Amygdala (tissue), 56 donors: ENCODE data around the gene GPR107.

ENCODE experiments used
- DNase-seq, 56 donors: peaks; one replicate each; lab custom pipeline; 2025; lab: John Stamatoyannopoulos, UW

GPR107 gene

DNA sequence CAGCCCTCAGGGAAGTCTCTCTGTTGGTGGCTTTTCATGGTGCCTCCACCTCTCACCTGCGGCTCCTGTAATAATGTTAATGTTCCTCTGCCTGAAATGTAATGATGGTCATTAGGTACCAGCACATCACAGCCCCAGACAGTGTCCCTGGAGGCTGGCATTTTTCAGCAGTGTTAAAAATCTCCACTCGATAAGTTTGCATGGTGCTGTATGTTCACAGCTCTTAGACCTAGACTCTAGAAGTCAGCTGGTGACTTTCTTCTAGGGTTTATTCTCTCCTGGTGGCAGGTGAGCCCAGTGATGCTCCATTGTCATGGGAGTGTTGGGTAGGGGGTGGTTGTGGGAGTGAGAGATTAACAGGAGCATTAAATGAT is 53.1 kb downstream of the GPR107 start:
- no peak for DNase-seq

DNA sequence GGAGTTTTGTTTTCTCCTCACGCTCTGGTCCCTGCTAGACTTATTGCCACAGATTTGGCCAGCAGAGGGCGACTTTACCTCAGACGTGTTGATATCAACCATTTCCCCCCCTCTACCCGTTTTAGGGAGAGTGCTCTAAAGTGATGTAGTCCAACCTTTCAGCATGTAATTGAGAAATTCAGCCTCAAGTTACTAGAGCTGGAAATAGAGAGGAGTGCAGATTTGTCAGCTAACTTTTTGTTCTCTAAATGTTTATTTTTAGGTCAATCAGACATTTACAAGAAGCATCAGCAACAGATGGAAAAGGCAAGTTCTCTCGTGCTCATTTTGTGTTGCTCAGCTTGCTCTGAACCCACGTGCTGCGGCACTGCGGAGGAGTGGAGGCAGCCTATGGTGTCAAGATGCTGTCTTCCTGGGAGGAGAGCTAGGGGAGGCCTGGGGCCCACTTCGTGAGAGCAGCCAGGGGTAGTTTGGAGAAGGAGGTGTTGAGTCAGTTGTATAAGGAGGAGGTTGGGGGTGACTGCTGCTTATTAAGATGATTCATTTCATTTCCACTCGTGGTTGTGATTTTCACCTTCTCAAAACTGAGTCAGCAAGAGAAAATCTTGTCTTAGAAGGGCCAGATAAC is 53.6 kb downstream of the GPR107 start:
- DNase-seq: peak in 55 of 56 donors; percentile 9 to 92 (median 60)

DNA sequence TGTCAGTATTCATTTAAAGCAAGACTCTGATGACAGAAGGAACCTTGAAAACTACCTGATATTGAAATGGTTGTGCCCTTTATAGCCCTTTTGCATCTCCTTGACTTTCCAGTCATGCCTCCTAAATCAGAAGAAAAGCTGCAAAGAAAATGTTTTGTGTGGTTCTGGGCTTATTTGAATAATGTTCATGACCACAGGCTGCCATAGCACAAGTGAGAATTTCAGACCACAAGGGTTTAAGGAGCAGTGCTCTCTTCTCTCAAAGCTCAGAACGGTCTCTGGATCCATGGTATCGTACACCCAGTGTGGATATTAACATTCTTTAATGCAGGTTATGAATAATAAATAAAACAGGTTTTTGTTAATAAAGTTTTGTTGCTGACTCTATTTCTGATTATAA is 54.2 kb downstream of the GPR107 start:
- DNase-seq: no peak

DNA sequence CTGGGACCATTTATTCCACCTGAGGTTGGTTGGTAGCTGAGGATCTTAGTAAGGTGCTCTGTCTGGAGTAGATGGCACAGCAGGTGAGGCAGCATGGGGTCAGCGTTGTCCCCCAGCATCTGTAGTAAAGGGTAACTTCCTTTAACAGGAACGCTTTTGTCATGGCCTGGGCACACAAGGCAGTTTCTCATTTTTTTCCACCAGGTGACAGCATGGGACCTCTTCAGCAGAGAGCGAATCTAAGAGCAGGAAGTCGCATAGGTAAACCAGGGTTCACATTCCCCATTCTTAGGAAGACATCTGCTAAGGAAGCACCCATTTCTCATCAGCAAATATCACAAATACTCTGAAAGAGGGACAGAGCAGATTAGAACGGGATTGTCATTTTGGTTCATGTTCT is 56.5 kb downstream of the GPR107 start:
- no peak for DNase-seq

DNA sequence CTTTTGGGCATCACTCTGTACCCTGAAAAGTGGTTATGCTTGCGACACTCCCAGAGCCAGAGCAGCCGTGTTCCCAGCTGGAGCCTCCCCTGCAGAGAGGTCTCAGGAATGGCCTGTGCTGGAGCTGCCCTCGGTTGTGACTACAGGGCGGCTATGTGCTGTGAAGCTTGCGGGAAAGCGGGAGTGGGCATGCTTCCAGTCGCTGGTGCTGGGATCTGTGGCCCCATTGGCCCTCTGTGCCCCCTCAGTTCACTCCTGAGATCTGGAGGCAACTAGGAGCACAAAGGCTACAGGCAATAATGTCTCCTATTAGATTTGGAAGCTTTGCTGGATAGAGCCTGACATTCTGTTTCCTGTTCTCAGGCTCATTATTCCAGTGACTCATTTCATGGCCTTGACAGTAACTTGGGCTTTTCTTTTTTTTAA is 56.9 kb downstream of the GPR107 start:
- no peak for DNase-seq

DNA sequence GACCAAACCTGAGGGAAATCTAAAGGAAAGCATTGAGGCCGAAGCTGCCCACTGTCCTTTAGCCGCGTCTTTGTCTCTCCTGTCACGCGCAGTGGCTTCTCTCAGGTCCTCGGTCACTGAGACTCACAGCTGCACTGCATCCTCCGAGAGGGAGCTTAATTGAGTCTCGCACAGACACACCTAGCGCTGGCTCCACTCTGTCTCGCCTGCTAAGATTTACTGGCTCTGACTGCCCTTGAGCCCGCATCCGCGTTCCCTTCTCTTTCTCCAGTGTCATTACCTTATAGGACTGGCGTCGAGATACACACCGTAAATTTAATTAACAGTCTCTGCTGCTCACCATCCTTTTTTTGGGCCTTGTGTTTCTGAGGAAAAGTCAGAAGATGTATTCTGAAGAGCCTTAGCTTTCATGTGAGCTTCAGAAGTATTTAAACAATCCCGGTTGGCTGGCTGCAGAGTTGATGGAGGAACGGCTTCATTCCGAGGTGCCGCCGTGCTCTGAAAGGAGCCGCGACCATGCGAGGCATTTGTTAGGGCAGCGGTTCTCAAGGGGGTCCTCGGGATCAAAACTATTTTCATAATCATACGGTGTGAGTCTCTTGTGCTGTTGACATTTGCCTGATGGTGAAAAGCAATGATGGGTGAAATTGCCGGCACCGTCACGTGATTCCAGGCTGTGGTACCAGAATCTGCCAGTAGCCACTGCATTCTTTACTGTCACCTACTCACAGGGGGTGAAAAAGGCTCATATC is 58.3 kb downstream of the GPR107 start:
- DNase-seq: no peak

DNA sequence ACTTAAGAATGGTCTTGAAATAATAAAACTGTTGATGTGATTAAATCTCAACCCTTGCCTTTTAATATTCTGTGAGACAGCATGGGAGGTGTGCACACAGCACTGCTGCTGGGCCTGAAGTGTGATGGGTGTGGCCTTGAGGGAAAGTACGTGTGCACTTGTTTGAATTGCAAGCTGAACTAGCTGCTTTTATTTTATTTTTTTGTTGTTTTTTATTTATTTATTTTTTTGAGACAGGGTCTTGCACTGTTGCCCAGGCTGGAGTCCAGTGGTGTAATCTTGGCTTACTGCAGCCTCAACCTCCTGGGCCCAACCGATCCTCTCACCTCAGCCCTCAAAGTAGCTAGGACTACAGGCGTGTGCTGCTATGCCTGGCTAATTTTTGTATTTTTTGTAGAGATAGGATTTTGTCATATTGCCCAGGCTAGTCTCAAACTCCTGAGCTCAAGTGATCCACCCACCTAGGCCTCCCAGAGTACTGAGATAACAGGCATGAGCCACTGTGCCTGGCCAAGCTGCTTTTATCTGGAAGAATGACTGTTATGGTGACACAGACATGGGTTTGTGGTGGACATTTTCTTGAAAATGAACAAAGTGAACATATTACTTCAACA is 58.9 kb downstream of the GPR107 start:
- no peak for DNase-seq

DNA sequence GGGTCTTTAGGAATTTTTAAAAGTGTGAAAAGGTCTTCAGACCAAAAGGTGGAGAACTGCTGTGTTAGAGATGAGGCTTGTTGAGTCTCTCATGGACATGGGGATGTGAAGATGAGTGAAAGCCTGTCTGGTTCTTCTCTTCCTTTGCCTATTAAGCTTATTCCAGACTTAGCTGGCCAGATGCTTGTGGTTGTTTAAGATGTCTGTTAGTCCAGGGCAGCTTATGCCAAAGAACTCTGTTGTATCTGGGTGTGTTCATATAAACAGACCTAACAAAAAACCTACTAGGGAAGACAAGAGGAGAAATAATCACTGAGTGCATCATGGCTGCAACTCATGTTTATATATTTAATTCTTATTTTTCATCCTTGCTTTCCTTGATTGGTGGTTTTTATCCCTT is 61.0 kb downstream of the GPR107 start:
- no peak for DNase-seq

DNA sequence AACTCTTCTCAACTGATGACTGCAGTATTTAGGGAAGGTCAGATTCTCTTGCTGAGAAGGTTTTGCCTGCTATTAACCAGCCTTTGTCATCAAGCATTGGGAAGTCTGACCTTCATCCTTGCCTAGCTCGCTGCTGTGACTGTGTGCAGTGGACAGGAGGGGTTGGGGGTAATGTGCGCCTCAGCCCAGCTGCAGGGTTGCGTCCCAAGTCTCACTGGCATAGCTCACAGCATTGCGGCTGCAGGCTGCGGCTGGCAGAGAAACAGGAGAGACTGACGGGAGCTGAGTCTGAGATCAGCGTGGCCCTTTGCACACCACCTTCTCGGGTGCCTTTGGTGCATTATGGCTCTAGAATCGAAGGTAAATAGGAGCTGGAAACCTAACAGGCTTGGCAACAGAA is 62.6 kb downstream of the GPR107 start:
- peak in 9 of 56 donors; percentile 9 to 40 (median 20) for DNase-seq

DNA sequence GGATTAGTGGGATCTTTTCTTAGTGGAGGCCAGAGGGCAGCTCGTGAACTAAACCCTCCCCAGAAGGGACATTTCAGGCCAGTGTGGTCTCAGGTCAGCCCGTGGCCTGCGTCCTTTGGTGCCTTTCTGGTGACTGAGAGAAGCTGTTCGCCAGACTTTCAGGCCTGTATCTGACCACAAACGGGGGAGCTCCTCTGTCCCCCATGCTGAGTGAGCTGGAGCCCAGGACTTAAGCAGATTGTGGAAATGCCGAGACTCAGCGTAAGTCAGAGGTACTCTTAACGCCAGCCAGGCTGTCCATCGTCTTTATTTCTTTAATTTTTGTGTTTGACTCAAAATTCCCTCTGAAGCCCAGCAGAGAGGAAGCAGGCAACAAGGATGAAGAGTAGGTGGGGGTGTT is 63.7 kb downstream of the GPR107 start:
- no peak for DNase-seq

DNA sequence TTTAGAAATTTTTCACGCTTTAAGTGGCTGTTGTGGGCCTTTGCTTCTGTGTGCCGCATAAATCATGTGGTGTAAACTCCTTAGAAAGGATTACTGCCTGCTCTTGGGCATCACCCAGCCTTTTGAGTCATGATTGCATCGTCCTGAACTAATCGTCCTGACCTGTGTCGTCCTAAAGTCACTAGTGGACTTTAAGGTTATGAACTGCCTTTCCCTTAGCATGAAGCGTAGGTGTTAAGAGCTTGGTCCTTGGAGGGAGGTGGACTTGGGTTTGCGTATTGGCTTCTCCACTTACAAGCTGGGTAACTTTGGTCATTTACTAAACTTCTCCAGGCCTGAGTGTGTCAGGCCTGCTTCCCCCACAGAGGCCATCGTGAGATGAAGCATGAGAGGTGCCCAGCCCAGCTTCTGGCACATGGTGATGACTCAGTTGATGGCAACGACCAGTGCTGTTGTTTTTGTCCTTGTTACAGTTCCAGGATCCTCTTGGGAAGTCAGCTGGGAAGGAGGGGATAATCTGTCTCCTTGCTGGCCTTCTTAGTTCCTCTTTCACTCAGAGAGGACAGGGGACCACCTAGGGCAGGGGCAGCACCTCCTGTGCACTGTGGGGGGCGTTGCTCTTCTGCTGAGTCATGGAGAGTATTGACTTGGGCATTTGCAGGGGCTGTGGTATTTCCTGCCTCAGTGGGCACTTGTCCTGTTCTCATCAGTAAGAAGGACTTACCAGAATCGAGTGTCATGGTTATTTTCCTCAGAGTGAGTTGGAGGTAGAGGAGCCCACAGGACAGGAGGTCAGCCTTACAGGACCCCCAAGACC is 64.3 kb downstream of the GPR107 start:
- peak in 2 of 56 donors; percentile 17 to 43 for DNase-seq

DNA sequence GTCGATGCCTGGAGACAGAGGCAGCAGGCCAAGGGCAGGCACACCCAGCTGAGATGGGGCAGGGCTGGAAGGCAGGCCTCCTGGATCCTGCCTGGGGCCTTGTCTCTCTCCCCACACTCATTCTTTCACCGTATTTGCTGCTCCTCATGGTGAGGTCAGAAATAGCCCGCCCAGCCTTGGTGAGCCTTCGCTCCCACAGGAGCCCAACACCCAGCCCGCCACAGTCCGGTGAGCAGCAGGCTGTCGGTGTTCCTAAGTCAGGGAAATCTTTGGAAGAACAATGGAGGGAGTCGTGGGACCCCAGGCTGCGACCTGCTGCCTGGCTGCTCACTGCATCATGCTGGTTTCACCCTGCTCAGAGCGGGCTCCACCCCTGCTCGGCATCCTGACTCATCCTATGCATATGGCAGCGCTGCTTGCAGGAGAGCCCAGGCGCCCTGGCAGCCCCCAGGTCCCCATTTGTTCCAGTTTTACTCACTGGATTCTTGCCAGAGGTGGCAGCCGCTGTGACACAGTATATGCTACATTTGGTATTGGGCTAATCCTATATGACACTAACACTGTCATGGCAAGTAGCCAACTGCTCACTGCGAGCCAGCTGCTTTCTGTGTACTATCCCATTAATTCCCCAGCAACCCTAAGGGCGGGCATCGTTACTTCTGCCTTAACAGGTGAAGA is 65.3 kb downstream of the GPR107 start:
- peak in 1 of 56 donors; percentile 51 for DNase-seq

DNA sequence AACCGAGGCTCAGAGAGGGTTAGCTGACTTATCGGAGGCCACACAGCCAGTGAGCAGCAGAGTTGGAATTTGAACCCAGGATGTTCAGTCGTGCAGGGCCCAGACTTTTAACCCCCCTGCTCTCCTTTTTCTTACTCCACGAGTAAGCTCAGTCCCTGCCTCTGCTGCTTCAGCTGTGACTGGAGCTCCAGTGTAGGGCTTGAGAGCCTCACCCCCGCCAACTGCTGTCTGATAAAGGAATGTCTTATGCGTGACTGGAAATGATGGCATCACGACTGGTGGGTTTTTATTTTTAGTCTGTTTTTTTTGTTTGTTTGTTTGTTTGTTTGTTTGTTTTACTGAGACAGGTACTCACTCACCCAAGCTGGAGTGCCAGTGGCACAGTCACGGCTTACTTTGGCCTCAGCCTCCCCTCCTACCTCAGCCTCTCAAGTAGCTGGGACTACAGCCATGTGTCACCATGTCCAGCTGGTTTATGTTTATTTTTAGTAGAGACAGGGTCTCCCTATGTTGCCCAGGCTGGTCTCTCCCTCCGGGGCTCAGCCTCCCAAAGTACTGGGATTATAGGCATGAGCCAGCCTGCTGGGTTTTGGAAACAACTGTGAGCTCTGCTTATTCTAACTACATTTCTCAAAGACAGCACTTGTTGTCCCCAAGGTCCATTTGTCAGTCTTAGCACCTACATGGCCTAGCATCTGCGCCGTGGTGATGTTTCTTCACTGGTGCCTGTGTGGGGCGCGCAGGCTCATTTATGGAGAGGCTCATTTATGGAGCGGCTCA is 66.0 kb downstream of the GPR107 start:
- DNase-seq: no peak

DNA sequence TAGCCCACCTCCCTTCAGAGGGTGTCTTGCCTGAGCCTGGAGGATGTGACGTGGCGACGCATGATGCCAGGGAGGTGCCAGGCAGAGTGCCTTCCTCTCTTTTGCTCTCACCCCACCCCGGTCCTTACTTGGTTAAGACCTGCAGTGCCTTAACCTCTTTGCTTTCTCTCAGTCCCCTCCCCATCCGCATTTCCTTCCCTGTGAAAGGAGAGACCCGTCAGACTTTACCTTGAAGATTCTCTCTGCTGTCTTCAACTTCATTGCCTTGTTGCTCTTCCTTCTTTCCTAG is 66.5 kb downstream of the GPR107 start:
- DNase-seq: no peak

DNA sequence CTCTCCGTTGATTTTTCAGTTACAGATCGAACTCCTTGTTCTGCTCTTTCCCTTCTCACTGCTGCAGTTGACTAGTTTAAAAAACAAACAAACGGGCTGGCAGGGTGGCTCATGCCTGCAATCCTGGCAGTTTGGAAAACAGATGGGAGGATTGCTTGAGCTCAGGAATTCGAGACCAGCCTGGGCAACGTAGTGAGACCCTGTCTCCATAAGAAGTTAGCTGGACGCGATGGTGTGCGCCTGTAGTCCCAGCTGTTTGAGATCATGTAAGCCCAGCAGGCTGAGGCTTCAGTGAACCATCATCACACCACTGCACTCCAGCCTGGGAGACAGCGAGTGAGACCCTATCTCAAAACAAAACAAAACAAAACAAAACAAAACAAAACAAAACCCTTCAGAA is 67.1 kb downstream of the GPR107 start:
- no peak for DNase-seq

DNA sequence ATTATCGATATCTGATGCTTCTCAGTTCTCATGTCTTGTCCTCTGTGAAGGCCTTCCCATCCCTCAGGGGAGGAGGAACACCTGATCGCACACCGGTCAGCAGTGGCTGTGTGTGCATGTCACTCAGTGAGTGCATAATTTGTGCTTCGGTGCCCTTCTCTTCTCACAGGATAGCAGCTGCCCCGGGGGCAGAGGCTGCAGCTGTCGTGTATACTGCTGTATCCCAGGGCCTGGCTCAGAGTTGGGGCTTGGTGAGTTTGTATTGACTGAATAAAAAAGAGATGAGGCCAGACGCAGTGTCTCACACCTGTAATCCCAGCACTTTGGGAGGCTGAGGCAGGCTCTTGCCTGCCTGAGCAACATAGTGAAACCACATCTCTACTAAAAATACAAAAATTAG is 68.8 kb downstream of the GPR107 start:
- no peak for DNase-seq

DNA sequence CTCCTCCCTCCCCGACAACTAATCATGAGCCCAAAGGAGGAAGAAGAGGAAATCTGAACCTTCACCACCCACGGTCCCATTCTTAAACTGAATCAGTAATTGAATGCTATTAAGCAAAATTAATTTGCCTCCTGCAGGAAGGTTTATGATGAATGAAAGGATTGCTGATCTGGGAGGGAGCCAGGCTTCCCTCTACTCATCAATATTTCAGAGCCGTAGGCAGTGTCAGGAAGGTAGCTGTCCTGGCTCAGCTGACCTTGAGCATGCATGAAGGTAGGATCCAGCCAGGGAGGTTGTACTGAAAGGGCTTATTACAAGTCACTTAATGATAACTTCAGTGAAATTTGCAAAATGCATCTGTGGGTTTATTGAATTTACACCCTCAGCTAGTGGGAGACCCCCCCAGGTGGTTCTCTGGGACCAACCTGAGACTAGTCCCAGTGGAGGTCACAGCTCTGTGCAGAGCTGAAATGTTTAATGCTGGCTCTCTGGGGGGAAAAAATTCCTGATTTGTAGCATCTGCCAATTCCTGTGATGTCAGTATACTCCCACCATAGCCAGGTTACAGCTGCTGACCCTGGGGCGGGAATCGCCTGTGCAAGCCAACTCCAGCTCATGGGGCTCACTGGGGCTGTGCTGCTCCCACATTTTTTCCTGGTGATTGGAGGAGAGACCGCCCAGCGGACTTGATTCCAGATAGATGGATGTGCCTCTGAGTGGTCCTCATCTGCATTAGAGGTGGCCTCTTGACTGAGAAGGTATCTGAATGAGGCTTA is 70.6 kb downstream of the GPR107 start:
- DNase-seq: no peak

DNA sequence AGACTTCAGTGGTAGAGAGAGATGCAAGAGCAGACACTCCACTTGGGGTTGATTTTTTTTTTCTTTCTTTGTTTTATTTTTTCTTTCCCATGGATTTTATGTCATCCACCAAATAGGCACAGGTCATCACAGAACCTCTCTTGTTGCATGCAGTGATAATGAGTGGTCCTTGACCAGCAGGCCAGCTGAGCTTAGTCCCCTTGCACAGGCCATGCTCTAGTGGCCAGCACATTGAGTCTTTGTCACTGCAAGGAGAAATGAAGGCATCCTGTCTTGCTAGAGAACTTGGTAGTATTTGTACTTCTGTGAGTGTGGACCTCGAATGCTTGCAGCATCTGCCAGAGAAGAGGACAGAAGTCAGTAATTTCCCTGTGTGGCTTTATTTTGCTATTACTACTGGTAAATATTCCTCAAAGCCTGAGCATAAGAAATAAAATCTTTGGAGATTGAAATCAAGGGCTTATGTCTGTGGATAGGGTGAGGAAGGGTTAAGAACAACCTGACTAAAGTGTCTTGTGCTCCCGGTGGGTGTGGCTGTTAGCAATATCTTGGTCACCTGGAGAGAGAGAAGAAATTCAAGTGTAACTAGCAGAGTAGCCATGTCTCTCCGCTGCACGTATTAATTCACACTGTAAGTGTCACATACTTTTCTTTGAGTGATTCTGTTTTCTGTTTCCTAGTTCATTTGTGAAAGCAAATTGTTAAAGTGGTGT is 73.2 kb downstream of the GPR107 start:
- no peak for DNase-seq

DNA sequence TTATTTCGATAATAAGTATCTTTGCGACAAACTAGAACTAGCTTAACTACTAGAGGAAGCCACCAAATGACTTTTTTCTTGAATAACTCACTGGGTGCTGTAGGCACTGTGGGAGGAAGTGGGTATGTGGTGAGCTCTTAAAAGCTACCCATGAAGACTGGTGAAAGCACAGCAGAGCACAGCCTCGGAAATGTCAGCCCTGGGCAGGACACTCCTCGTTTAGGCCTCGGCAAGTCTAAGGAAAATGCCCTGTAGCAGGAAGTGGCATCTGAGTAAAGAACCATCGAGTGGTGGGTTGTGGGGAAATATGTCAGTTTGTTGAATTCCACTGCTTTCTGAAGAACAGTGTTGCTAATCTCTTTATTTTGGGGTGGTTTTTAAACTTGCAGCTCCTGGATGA is 74.5 kb downstream of the GPR107 start:
- DNase-seq: no peak
